ENCODE results near the gene RRP12.

- TF ChIP-seq CTCF (conservative IDR thresholded peaks at IDR 0.05; ENCODE audit: low read length) (no peak), EZH2phosphoT487 (IDR thresholded peaks at IDR 0.05; ENCODE audit: borderline replicate concordance) (no peak)
Observed at GRCh38 chr10:97385565-97385964, 15.6 kb downstream of the RRP12 start.
